Endothelial cell of umbilical vein (primary cell): ENCODE results near the gene CTXND1. TPM values are rescaled to one million over a fixed set of nuclear protein-coding genes. Genes with fewer than 3 reads are reported as not detected.

ENCODE experiments used
- BruUV-seq: library from RNA; stranded (reverse); fragments of 400-500 nt; replicated peaks from 2 replicates; lab custom pipeline; 2021; lab: Mats Ljungman, UMichigan
- CTCF ChIA-PET: fragments of 300-600, 350-600 bp; sonication (Branson Sonifier 250); formaldehyde crosslinking; loops from one replicate; lab custom pipeline; 2021; ENCODE audit warnings: antibody characterized with exemption, inconsistent platforms; lab: Charles Lee
- POLR2A ChIA-PET: fragments of 300-600, 350-600 bp; sonication (Branson Sonifier 250); formaldehyde crosslinking; loops from one replicate; lab custom pipeline; 2021; ENCODE audit warnings: antibody characterized with exemption, inconsistent platforms; lab: Charles Lee
- DNase-seq: peaks from one replicate; pipeline ENCODE4 v3.0.0-alpha.2; 2011; ENCODE audit warnings: low read depth, low spot score
- FAIRE-seq: peaks from 2 replicates; lab custom pipeline; 2011; peaks lifted over from hg19 to GRCh38; lab: Jason Lieb, UNC
- H2AFZ ChIP-seq: 2 replicates; pipeline ENCODE4 v1.6.0; 2012; ENCODE audit warnings: low read depth, low read length, control low read depth, inconsistent platforms
- H3K27ac ChIP-seq: 2 replicates; pipeline ENCODE4 v1.5.1; 2011; ENCODE audit warnings: low read depth, mild to moderate bottlenecking, control low read depth, low read length, moderate library complexity; ENCODE audit not compliant: insufficient read depth
- H3K27me3 ChIP-seq, 2 experiments: 2 replicates each; pipeline versions ENCODE4 v1.6.0 to v1.6.1; 2011; ENCODE audit warnings: low read length in 2 of 2, mixed read lengths in 1 of 2; ENCODE audit not compliant: control insufficient read depth in 2 of 2, insufficient read depth in 2 of 2
- H3K36me3 ChIP-seq, 2 experiments: 2 replicates in 1 of 2; 3 replicates in 1 of 2; pipeline ENCODE4 v1.5.1; 2011; ENCODE audit warnings: low read length in 2 of 2, mild to moderate bottlenecking in 1 of 2, moderate library complexity in 1 of 2; ENCODE audit not compliant: control insufficient read depth in 2 of 2, insufficient read depth in 2 of 2; ENCODE audit errors: extremely low read depth in 1 of 2
- H3K4me1 ChIP-seq: 3 replicates; pipeline ENCODE4 v1.5.1; 2011; ENCODE audit warnings: mild to moderate bottlenecking, low read length; ENCODE audit not compliant: control insufficient read depth, insufficient read depth; ENCODE audit errors: extremely low read depth
- H3K4me2 ChIP-seq: 2 replicates; pipeline ENCODE4 v1.6.1; 2011; ENCODE audit warnings: low read length, control low read depth, mixed read lengths; ENCODE audit not compliant: insufficient read depth
- H3K4me3 ChIP-seq, 3 experiments: fragments of 200-600 bp in 1 of 3; sonication (generic), shearing (Covaris generic) in 1 of 3; replicated peaks in 1 of 3; 2 replicates each; pipeline ENCODE4 v1.5.1; 2011 to 2016; ENCODE audit warnings: control low read depth in 3 of 3, low read length in 3 of 3, mild to moderate bottlenecking in 2 of 3, inconsistent platforms in 1 of 3, low read depth in 1 of 3, moderate library complexity in 1 of 3; ENCODE audit not compliant: insufficient read depth in 1 of 3
- H3K79me2 ChIP-seq: 2 replicates; pipeline ENCODE4 v1.6.0; 2012; ENCODE audit warnings: low read length, inconsistent platforms; ENCODE audit not compliant: control insufficient read depth, insufficient read depth
- H3K9ac ChIP-seq: replicated peaks from 2 replicates; pipeline ENCODE3; 2011; ENCODE audit warnings: low read length, control low read depth; ENCODE audit not compliant: insufficient read depth; ENCODE audit errors: extremely low read depth
- H3K9me1 ChIP-seq: replicated peaks from 3 replicates; pipeline ENCODE4 v1.6.0; 2011; ENCODE audit warnings: mild to moderate bottlenecking, low read length; ENCODE audit not compliant: control insufficient read depth, insufficient read depth; ENCODE audit errors: extremely low read depth
- H3K9me3 ChIP-seq: replicated peaks from 2 replicates; pipeline ENCODE4 v1.5.1; 2012; ENCODE audit warnings: low read length, inconsistent platforms; ENCODE audit not compliant: control insufficient read depth, insufficient read depth
- H4K20me1 ChIP-seq: replicated peaks from 2 replicates; pipeline ENCODE3; 2011; ENCODE audit warnings: mild to moderate bottlenecking, low read length; ENCODE audit not compliant: control insufficient read depth, insufficient read depth; ENCODE audit errors: extremely low read depth
- CTCF ChIP-seq, 2 donors: IDR thresholded peaks; 1 replicate in 1 of 2; 2 replicates in 1 of 2; pipeline ENCODE4 v1.5.1; 2011; ENCODE audit warnings: low read length in 2 of 2, mild to moderate bottlenecking in 2 of 2, moderate library complexity in 2 of 2, control low read depth in 1 of 2, inconsistent platforms in 1 of 2, low read depth in 1 of 2; ENCODE audit not compliant: insufficient read depth in 1 of 2; ENCODE audit errors: extremely low read depth in 1 of 2
- EZH2 ChIP-seq: IDR thresholded peaks from 2 replicates; pipeline ENCODE4 v1.6.1; 2012; ENCODE audit warnings: borderline replicate concordance, low read depth, mild to moderate bottlenecking, moderate library complexity, low read length, inconsistent platforms; ENCODE audit not compliant: severe bottlenecking
- FOS ChIP-seq: IDR thresholded peaks from 2 replicates; pipeline ENCODE4 v1.6.1; 2011; ENCODE audit warnings: mild to moderate bottlenecking, low read length, moderate library complexity, borderline replicate concordance; ENCODE audit not compliant: insufficient read depth
- GATA2 ChIP-seq: IDR thresholded peaks from 2 replicates; pipeline ENCODE4 v1.7.0; 2011; ENCODE audit warnings: low read depth, mild to moderate bottlenecking, moderate library complexity, mixed read lengths, low read length; ENCODE audit not compliant: insufficient read length, insufficient read depth
- JUN ChIP-seq: IDR thresholded peaks from 2 replicates; pipeline ENCODE4 v1.6.1; 2011; ENCODE audit warnings: borderline replicate concordance, low read depth; ENCODE audit not compliant: insufficient read length, insufficient read depth
- MAX ChIP-seq: IDR thresholded peaks from 2 replicates; pipeline ENCODE4 v1.6.1; 2011; ENCODE audit not compliant: insufficient read depth, insufficient read length
- MYC ChIP-seq: IDR thresholded peaks from one replicate; pipeline ENCODE4 v1.6.1; 2011; ENCODE audit warnings: mild to moderate bottlenecking, low read depth, low read length
- POLR2A ChIP-seq: IDR thresholded peaks from 2 replicates; pipeline ENCODE4 v1.6.1; 2012; ENCODE audit warnings: low read depth, mild to moderate bottlenecking, control low read depth, low read length
- POLR2AphosphoS5 ChIP-seq: IDR thresholded peaks from 2 replicates; pipeline ENCODE4 v1.6.1; 2012; ENCODE audit warnings: low read depth, mild to moderate bottlenecking, control low read depth, low read length, moderate library complexity; ENCODE audit not compliant: insufficient read depth
- dilution Hi-C: fragments of 300-500 bp; cut with MboI; formaldehyde crosslinking; loops from one replicate; pipeline ENCODE4 v1.15.0; 2019; ENCODE audit warnings: low sequenced_read_pairs; ENCODE audit not compliant: extremely low pct_ligation_motif_present
- intact Hi-C: fragments of 100-400 bp; cut with micrococcal nuclease; formaldehyde crosslinking; loops from one replicate; pipeline ENCODE4 v1.10.0; 2022
- polyA plus RNA-seq, 4 experiments: library from polyadenylated mRNA; depleted of rRNA in 3 of 4; stranded (reverse) in 3 of 4; unstranded in 1 of 4; fragments of >200 nt; gene quantifications; 2 replicates each; pipeline versions ENCODE4 v1.2.1 to v1.2.3, GENCODE V29; 2011 to 2012; ENCODE audit warnings: missing spikeins in 1 of 4
- total RNA-seq: library from RNA; stranded (reverse); gene quantifications from 2 replicates; pipeline ENCODE4 v1.2.3, GENCODE V29; 2021

Gene CTXND1
- total and polyA plus RNA-seq, 2 donors (not counting 3 experiments of a cell fraction or from before 2014, with no cell fraction given): not detected

- DNase-seq: no peak
- POLR2A ChIA-PET: interaction anchor here (0.6 to 1.3 kb wide), 2 partner anchors 16 to 35 kb away, joined by 3 to 6 read pairs; no protein-coding TSS in a partner anchor
- no TSS peak for BruUV-seq
- no peak overlapping the region for H2AFZ ChIP-seq
- no peak for TF ChIP-seq MYC
- no peak for TF ChIP-seq MAX
- TF ChIP-seq JUN: no peak
- no peaks in the 10 kb centered on the region for H3K79me2 ChIP-seq
- dilution Hi-C loops (no loop called here), intact Hi-C loops (loop anchor here (1.0 kb wide), 1 partner anchor 22 kb away; no protein-coding TSS in a partner anchor)
- FAIRE-seq: no peak
- peaks cover 9% of the 10 kb centered on the region for H3K4me1 ChIP-seq
- H4K20me1 ChIP-seq: no peaks in the 10 kb centered on the region
- H3K36me3 ChIP-seq: no peaks in the 10 kb centered on the region
- no peak overlapping the region for H3K4me3 ChIP-seq
- H3K9me3 ChIP-seq: no peaks in the 10 kb centered on the region
- no peak overlapping the region for H3K27ac ChIP-seq
- CTCF ChIA-PET: interaction anchor here (1.0 to 5.8 kb wide), 2 partner anchors 21 to 38 kb away, joined by 3 to 30 read pairs; no protein-coding TSS in a partner anchor
- H3K9me1 ChIP-seq: no peaks in the 10 kb centered on the region
- no peak overlapping the region for H3K9ac ChIP-seq
- H3K4me2 ChIP-seq: no peak overlapping the region
- H3K27me3 ChIP-seq: peaks cover 0 to 2% of the 10 kb centered on the region in 2 experiments
Measured at GRCh38 chr15:80151576-80151975, 100.4 kb downstream of the CTXND1 start.

- Histone ChIP-seq H2AFZ (no peak overlapping the region), H3K36me3 (no peaks in the 10 kb centered on the region), H3K4me1 (peaks cover 9% of the 10 kb centered on the region), H3K4me2 (no peak overlapping the region), H3K9ac (no peak overlapping the region), H3K79me2 (no peaks in the 10 kb centered on the region), H3K9me3 (no peaks in the 10 kb centered on the region), H4K20me1 (no peaks in the 10 kb centered on the region), H3K4me3 (no peak overlapping the region), H3K27ac (no peak overlapping the region), H3K9me1 (no peaks in the 10 kb centered on the region), H3K27me3 (peaks cover 0 to 2% of the 10 kb centered on the region in 2 experiments)
- dilution Hi-C loops (no loop called here), intact Hi-C loops (loop anchor here (1.0 kb wide), 1 partner anchor 22 kb away; no protein-coding TSS in a partner anchor)
- FAIRE-seq (no peak), DNase-seq (no peak)
- POLR2A ChIA-PET: interaction anchor here (1.3 kb wide), 1 partner anchor 35 kb away, joined by 6 read pairs; no protein-coding TSS in a partner anchor
- TF ChIP-seq POLR2AphosphoS5: no peak
- no peak for TF ChIP-seq EZH2
- no peak for TF ChIP-seq JUN
- TF ChIP-seq FOS: no peak
- TF ChIP-seq GATA2: no peak
- TF ChIP-seq MYC: no peak
- no peak for TF ChIP-seq CTCF (IDR thresholded peaks at IDR 0.05; ENCODE audit: extremely low read depth in 1 of 2, insufficient read depth in 1 of 2, low read depth in 1 of 2, low read length in 2 of 2)
- TF ChIP-seq POLR2A: no peak
- TF ChIP-seq MAX: no peak
- BruUV-seq: no TSS peak
- CTCF ChIA-PET: interaction anchor here (1.1 to 5.8 kb wide), 2 partner anchors 9 to 22 kb away, joined by 4 to 30 read pairs; no protein-coding TSS in a partner anchor
Measured at GRCh38 chr15:80151148-80151547, 100.9 kb downstream of the CTXND1 start.
